ENCODE data around the gene TRPV5.
"Not testable (repeated sequence)": the region's sequence is repeated elsewhere in the genome, so short reads cannot be mapped to it uniquely, and the experiment has no call there.

TRPV5 gene

GRCh38 chr7:142933624-142934023, at the start of gene TRPV5:
Gene TRPV5 (minus strand): TSS chr7:142933746. CDS start chr7:142933459, 287 bp downstream.
- DNase-seq, result no peak

GRCh38 chr7:142978402-142978801, 44.9 kb upstream of the TRPV5 start:
- DNase-seq, result not testable (repeated sequence)

- DNase-seq, result no peak
Observed at GRCh38 chr7:142974626-142975025, 41.1 kb upstream of the TRPV5 start.

GRCh38 chr7:142969183-142969582, 35.6 kb upstream of the TRPV5 start:
- DNase-seq, result no peak

GRCh38 chr7:142968229-142968628, 34.7 kb upstream of the TRPV5 start:
- DNase-seq, result no peak

DNA sequence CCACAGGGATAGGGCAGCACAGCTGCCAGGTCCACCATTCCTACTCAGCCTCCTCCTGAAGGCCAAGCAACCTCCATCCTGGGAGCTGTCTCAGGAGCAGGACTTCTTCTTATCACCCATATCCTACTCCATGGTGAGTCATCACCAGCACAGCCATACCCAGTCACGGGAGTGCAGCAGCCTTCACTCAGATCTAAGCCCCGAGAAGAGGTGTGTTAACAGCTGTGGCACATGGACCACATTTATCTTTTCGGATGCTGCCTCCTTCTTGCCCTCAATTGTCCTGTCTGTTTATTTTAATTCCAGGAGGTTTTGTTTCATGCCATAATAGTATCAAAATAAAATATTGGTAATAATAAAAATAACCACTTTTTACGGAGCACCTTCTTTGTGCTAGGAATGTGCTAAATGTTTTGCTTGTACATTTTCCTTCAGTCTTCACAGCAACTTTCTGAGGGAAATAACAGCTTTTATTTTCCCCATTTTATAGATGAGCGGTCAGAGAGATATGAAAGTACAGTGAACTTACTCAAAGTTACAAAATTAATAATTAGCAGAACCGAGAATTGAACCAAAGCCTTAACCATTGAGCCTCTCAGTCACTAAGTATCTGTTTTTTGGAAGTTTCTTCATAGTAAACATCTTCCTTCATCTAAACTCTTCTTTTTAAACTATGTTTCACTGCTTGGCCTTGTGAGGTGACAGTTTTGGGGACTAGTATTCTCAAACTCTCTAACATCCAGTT, 31.1 kb upstream of the TRPV5 start:
- DNase-seq, result no peak

DNA sequence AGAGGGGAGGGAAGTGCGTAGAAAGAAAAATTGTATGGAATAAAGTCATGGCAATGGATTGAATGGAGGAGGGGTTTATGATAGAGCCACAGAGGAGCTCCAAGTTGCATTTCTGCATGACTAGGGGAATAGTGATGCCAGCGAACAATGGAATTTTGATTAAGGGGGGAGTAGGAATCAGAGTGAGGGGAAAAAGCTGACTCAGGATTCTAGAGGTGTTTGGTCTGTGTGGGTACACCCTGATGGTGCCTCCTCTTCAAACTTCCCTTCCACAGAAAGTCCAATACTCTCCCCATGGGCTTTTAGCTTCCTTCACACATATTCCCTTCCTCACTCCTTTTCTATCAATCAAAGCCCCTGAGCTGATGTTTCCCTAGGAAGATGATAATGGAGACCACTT, 30.4 kb upstream of the TRPV5 start:
- DNase-seq, result no peak

- no peak for DNase-seq
Observed at GRCh38 chr7:142962991-142963390, 29.4 kb upstream of the TRPV5 start.

- no peak for DNase-seq
Observed at GRCh38 chr7:142961973-142962926, 28.7 kb upstream of the TRPV5 start, which contains the start of gene KEL. Gene KEL (minus strand): TSS chr7:142962363. CDS start chr7:142962206, 157 bp downstream.

- no peak for DNase-seq
Observed at GRCh38 chr7:142961595-142961972, 28.0 kb upstream of the TRPV5 start.

DNA sequence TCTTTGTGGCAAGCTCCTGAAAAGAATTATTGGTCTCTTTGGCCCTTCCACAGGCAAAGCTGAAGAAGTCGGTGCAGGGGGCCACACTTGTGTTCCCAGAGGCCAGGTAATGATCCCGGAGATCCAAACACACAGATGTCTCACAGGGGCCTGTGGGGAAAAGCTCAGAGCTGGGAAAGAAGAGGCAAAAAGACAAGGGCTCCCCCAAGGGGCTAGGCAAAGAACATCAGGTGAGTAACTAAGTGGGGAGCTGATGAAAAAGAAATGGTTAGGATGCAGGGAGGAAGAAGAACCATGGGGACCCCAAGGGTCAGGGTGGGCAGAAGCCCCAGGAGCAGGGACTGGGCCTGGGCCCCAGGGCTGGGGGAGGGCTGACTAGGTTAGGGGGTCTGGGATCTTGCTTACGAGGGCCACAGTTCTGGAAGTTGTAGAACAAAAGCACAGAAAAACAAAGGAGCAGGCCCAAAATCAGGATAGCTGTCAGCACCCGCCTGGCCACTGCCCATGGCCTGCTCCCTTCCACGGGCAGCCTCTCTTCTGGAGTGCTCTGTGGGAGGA, 27.5 kb upstream of the TRPV5 start:
- no peak for DNase-seq

- no peak for DNase-seq
Observed at GRCh38 chr7:142959202-142959601, 25.7 kb upstream of the TRPV5 start.

- no peak for DNase-seq
Observed at GRCh38 chr7:142957723-142958122, 24.2 kb upstream of the TRPV5 start.

- no peak for DNase-seq
Observed at GRCh38 chr7:142956951-142957623, 23.5 kb upstream of the TRPV5 start.

- DNase-seq, result no peak
Observed at GRCh38 chr7:142954680-142955268, 21.2 kb upstream of the TRPV5 start.

DNA sequence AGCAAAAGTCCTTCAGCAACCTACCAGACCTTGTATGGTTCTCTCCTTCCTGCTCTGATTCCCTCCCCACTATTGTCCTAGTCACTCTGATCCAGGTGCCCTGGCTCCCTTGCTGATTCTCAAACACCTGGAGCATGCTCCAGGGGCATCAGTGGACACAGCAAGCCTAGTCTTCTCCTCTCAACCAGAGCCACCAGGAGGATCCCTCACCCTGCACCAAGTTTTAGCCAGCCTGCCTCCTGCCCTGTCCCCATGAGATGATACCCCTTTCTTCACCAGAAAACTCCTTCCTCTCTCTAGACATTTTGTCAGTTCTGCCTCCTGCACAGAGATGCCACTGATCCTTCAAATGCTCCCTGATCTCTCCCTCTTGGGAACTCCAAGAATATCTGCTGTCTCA, 16.7 kb upstream of the TRPV5 start:
- DNase-seq, result no peak

- DNase-seq, result no peak
Observed at GRCh38 chr7:142948603-142949002, 15.1 kb upstream of the TRPV5 start.

GRCh38 chr7:142945001-142945400, 11.5 kb upstream of the TRPV5 start:
- no peak for DNase-seq

GRCh38 chr7:142943706-142944268, 10.2 kb upstream of the TRPV5 start:
- no peak for DNase-seq

DNA sequence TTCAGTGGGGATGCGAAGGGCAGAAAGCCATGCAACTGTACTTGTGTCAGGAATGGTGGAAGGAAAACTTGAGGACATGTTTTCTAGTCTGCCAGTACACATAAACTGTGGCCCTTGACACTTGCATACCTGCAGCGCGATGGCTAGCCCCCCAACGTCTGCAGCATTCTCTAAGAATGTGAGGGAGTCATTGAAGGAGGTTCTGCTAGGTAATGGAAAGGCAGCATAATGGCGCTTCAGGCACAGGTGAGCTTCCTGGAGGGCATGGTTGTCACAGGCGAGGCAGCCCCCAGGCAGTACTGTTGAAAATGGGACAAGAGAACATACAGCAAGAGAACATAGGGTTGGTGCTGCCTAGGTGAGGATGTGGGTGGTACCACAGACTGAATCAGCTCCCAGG, 9.2 kb upstream of the TRPV5 start:
- no peak for DNase-seq

GRCh38 chr7:142941541-142941940, 8.0 kb upstream of the TRPV5 start:
- DNase-seq, result no peak

DNA sequence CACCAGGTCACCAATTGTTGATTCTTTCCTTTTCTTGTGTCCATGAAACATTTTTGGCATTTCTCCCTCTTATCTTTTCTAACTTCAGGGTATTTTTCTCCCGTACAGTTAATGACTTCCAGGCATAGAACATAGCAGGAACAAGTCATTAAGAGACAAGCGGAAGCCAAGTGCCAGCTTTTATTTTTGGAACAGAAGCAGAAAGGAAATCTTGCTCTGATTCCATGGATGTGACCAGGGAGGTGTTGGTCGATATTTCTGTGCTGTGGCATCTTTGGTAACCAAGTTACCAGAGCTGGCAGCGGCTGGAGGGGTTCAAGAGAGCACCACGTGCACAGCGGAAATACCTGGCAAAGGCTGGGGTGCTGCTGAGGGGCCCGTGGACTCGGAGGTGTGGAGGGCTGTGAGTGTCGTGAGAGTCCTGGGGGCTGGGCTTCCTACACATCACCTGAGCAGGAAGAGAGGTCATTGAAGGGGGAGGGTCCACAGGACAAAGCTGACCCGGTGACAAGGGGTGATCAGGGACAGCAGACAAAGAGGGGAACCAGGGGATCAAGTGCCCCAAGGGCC, 7.5 kb upstream of the TRPV5 start:
- DNase-seq, result no peak

Data from activated CD8-positive, alpha-beta memory T cell treated with anti-CD3 and anti-CD28 coated beads, Interleukin-2, amount 50 U/mL, for 4 hours (primary cell).